ENCODE measurements around the gene TRMT11.
"Not testable (repeated sequence)": the region's sequence is repeated elsewhere in the genome, so short reads cannot be mapped to it uniquely, and the experiment has no call there.

TRMT11 gene

DNA sequence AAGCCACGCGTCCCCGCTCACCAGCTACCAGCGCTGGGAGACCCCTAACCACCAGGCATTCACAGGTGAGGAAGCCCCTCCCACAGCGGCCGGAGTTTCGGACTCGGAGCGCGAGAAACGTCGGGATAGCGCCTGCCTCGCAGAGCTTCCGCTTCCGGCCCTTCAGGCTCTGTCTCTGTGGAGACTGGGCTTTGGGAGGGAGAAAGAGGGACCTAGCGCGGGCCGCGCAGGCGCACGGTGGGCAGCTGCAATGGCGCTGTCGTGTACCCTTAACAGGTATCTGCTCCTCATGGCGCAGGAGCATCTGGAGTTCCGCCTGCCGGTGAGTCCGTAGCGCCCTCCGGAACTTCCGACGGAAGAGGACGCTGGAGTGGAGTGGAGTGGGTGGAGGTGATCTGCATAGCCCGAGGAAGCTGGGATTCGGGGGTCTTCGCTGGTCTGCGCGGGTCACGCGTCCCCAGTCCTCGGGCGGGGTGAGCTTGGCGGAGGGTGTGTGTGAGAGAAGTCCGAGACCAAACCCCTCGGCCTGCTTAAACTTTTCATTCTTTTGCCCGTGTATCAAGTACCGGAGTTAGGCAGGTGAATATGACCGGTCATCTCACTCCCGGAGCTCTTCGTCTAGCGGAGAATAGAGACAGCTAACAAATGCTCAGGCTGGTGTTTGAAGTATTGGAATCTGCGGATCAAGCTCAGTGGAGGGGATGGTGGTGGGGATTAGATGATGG is at the start of gene TRMT11:
Gene TRMT11 (plus strand): TSS at position 240 of the 725 bp plus-strand sequence. CDS start 11 bp downstream, at position 251.
- peak; percentile 84 to 85 for DNase-seq

- no peak for DNase-seq
Measured at GRCh38 chr6:125939026-125939425, 47.3 kb upstream of the TRMT11 start.

- no peak for DNase-seq
Measured at GRCh38 chr6:125939791-125940190, 46.5 kb upstream of the TRMT11 start.

- DNase-seq = no peak
Measured at GRCh38 chr6:125940247-125941041, 45.9 kb upstream of the TRMT11 start.

DNA sequence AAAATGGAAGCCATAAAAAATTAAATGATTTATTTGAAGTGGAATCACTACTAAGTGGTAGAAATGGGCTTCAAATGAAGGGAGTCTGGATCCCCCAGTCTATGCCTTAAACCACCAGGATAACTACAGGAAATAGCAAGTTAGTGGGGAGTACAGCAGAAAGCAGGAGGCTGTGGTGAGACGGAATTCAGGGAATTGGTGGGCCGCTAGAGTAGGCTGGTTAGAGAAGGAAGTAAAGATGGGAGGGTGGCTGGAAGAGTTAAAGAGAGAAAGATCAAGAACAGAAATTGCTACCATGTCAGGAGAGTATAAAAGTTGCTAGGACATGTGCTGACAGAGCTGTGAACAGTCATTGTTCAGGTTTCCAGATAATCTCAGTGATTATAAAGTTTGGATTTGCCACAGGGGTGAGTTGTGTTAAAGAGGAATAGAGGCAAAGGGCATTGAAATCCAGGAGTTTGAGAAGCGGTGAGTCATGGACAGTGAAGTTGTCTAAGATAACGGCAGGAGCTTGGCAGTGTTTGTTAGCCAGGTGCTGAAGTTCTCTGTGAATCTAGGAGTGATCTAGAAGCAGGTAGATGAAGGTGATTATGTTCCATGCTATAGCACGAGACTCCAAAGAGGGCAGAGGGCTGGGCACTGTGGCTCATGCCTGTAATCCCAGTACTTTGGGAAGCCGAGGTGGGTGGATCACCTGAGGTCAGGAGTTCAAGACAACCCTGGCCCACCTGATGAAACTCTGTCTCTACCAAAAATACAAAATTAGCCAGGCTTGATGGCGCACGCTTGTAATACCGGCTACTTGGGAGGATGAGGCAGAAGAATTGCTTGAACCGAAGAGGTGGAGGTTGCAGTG is 43.4 kb upstream of the TRMT11 start:
- no peak for DNase-seq

GRCh38 chr6:125943528-125944433 is 42.6 kb upstream of the TRMT11 start:
- DNase-seq = no peak

- no peak for DNase-seq
Measured at GRCh38 chr6:125944434-125944816, 41.9 kb upstream of the TRMT11 start.

DNA sequence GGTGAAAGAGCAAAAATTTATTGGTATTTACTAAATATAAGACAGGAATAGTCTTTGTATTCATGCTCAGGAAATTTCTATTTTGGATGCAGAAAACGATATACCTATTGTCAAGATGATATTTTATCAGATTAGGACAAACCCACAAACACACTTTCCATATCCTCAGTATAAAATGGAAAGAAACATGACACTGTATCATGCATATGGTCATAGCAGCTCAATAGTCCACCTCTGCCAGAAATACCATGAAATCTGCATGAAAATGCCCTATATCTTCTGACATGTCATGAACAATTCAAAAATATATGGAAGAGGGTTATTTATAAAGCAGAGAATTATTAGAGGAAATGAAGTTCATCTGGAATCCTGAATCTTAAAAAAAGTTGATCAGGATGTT is 41.4 kb upstream of the TRMT11 start:
- no peak for DNase-seq

DNA sequence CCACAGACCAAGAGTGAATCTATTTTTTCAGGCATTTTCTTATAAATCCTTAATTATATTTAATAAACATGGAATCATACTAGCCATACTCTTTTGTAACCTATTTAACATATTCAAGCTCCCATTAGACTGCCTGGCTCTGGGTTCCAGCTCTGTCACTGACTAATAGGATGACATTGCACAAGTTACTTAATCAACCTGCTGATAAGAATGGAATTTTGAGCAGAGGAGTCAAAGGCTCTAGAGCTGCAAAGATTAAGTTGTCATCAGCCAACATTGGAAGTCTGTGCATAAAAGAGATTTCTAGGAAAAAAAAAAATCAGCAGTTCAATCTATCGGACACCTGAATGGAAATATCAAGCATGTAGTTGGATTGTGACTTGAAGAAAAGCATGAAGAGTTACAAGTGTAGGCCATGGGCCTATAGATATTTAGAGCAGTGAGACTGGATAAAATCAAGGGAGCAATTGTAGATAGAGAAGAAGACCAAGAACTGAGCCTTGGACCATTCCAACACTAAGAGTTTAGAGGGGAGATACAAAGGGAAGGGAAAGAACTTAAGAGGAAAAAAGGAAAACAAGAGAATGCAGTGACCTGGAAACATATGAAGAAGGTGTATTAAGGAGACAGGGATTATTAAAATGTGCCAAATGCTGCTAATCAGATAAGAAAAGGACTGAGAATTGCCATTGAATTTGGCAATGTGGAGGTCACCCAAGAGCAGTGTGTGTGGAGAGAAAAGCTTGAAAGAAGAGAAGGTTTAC is 40.8 kb upstream of the TRMT11 start:
- DNase-seq = no peak

DNA sequence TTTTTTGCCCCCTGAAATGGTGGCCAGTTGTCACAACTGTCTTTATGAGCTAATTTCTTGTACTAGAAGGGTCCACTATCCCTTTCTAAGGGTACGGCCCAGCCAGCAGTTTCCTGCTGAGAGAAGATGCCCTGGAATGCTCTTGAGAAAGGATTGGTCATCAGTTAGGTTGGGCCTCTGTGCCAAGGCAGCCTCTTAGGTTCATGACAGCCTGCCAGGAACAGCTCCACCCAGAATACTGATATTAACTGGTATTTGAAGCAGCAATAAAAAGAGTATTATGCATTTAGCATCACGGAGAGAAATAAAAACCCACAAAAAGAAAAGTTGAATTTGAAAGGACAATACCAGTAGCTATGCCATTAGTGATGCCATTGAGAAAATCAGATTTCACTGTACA is 38.7 kb upstream of the TRMT11 start:
- no peak for DNase-seq

- DNase-seq = no peak
Measured at GRCh38 chr6:125948455-125948854, 37.9 kb upstream of the TRMT11 start.

DNA sequence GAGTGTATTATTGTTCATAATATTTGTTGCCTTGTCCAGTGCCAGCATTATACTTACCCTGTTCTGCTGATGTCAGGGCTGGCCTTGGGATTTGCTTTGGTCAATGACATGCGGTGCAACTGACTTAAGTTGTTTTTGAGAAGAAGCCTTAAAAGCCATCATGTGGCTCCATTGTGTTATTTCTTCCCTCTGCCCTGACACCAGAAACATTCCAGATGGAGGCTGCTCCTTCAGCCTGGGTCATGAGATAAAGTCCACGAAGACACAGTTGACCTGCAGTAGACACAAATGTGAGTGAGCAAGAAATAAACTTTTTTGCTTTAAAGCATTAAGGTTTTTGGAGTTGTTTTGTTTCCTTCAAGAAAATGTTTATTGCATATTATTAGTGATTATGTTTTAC is 37.3 kb upstream of the TRMT11 start:
- no peak for DNase-seq

DNA sequence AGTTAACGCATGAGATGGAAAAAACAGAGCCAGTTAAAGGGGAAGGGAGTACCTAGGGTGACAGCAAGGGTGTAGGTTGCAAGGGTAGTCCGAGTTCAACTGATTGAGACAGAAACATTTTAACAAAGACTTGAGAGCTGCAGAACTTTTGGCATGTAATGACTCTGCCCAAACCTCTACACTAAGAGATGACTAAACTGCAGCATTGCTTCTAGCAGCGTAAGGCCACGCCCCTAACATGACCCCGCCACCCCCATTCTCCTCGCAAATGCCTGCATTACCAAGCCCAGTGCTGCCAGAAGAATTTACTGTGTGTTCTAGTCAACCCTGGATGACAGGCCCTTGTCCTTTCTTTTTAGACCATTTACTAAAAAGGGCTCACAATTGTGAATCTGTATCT is 36.0 kb upstream of the TRMT11 start:
- DNase-seq = peak in 1 of 2 donors; percentile 7

GRCh38 chr6:125950716-125951115 is 35.6 kb upstream of the TRMT11 start:
- DNase-seq = not testable (repeated sequence)

GRCh38 chr6:125951323-125951722 is 35.0 kb upstream of the TRMT11 start:
- no peak for DNase-seq

DNA sequence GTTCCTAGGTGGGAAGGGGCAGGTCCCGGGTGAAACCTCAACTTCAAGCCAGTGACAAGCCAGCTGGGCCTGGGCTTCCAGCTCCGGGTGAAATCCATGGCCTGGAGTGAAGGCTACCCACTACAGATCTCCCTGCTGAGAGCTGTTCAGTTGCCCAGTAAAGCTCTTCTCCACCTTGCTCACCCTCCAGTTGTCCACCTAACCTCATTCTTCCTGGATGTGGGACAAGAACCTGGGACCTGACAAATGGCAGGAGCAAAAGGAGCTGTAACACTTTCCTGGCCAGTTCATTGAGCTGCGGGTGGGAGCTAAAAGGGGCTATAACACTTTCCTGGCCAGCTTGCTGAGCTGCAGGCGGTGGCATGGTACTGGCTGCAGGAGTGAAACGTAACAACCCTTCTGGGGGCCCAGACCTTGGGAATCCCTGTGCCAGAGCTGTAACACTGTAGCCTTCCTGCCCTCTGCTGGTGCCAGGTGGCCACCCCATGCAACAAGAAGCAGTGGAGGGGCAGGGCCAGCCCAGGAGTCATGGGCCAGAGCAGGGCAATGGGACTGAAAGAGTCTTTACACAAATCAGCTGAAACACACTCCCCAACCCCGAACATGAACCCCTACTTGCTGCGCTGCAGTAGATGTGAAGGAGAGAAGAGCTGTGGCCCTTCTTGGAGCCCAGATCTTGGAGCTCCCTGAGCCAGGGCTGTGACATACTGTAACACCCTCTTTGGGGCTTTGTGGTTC is 33.4 kb upstream of the TRMT11 start:
- DNase-seq = peak in 1 of 2 donors; percentile 26

DNA sequence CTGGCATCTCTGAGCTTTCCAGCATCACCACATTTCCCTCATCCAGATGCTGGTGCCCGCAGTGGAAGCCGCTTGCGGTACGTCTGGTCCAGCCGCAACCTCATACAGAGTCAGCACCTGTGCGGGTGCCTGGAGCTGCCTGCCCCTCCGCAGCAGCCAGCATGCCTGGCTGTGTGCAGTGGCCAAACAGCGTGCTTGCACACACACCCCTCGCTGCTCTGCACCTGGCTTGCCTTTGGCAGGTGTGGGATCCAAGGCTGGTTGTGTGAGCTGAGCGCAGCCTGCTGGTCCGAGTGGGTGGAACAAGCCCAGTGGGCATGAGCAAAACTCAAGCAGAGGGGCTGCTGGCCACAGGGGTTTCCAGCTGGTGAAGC is 32.9 kb upstream of the TRMT11 start:
- DNase-seq = no peak

DNA sequence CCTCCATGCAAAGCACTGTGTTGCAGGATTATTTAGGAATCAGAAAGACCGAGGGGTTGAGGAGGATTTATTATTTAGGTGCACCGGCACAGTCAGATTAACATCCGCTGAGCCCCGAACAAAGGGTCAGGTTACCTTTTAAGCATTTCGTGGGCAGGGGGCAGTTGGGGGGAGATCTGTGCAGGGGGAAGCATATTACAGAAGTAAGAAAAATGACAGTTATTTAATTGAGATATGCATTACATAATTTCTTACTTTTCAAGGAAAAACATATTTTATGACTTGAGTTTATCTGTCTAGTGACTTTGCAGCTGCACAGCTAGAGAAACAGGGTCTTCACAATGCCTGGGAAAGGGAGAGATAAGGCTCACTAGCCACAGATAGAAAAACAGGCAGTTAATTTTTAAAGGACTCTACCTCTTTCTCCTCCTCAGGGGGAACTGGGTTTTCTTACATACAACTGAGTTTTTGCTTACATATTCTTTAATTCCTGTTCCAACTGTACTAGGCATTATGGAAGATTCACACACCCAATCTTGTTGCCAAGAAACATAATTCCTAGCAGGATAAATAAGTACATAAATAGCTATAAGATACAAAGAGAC is 31.5 kb upstream of the TRMT11 start:
- no peak for DNase-seq

GRCh38 chr6:125955973-125956372 is 30.4 kb upstream of the TRMT11 start:
- DNase-seq = no peak

Measured in stimulated activated CD4-positive, alpha-beta T cell treated with anti-CD3 and anti-CD28 coated beads, Interleukin-2, amount 100 ng/mL, for 24 hours (primary cell).